Panc1 (cell line): ENCODE data around the gene CCDC61. TPM values are rescaled to one million over a fixed set of nuclear protein-coding genes. Genes with fewer than 3 reads are reported as not detected.

ENCODE experiments used
- ATAC-seq: fragments of 200-7000 bp; cut with Tn5 transposase; 2 replicates; pipeline ENCODE4 v1.9.1; 2020; ENCODE audit warnings: mild to moderate bottlenecking, moderate library complexity
- BruUV-seq: library from RNA; stranded (reverse); fragments of 400-500 nt; replicated peaks from 2 replicates; lab custom pipeline; 2021; lab: Mats Ljungman, UMichigan
- CTCF ChIA-PET: fragments of 300-600 bp; sonication (Branson Sonifier 250); formaldehyde crosslinking; loops from one replicate; lab custom pipeline; 2022; ENCODE audit warnings: antibody characterized with exemption; lab: Charles Lee
- POLR2A ChIA-PET: fragments of 300-600 bp; sonication (Branson Sonifier 250); formaldehyde crosslinking; loops from one replicate; lab custom pipeline; 2022; ENCODE audit warnings: antibody characterized with exemption; lab: Charles Lee
- DNase-seq: peaks from one replicate; pipeline ENCODE4 v3.0.0-alpha.2; 2010; ENCODE audit warnings: low read depth, low spot score
- H3K27ac ChIP-seq: 2 replicates; pipeline ENCODE4 v1.5.1; 2011; ENCODE audit warnings: mild to moderate bottlenecking, low read length, inconsistent platforms
- H3K27me3 ChIP-seq: fragments of 200-500 bp; sonication (Bioruptor generic); 2 replicates; pipeline ENCODE4 v1.6.0; 2014; ENCODE audit warnings: low read length, inconsistent platforms; ENCODE audit not compliant: control insufficient read depth, insufficient read depth
- H3K36me3 ChIP-seq: fragments of 200-500 bp; sonication (Bioruptor generic); 2 replicates; pipeline ENCODE4 v1.5.1; 2014; ENCODE audit warnings: inconsistent platforms, mild to moderate bottlenecking, low read length, moderate library complexity; ENCODE audit not compliant: control insufficient read depth, insufficient read depth
- H3K4me1 ChIP-seq: 2 replicates; pipeline ENCODE4 v1.5.1; 2011; ENCODE audit warnings: inconsistent platforms, mild to moderate bottlenecking, low read length, moderate library complexity; ENCODE audit not compliant: control insufficient read depth, insufficient read depth
- H3K4me3 ChIP-seq, 2 experiments: 2 replicates each; pipeline ENCODE4 v1.5.1; 2011 to 2012; ENCODE audit warnings: low read depth in 2 of 2, low read length in 2 of 2, mild to moderate bottlenecking in 2 of 2, inconsistent platforms in 1 of 2, moderate library complexity in 1 of 2
- H3K9me3 ChIP-seq: fragments of 200-500 bp; sonication (Bioruptor generic); 2 replicates; pipeline ENCODE4 v1.5.1; 2014; ENCODE audit warnings: low read depth, mild to moderate bottlenecking, inconsistent platforms, low read length, moderate library complexity; ENCODE audit not compliant: control insufficient read depth, insufficient read depth
- REST ChIP-seq, 2 experiments: IDR thresholded peaks; 2 replicates each; pipeline ENCODE4 v1.6.1; 2011 to 2012; ENCODE audit warnings: low read depth in 2 of 2, control low read depth in 1 of 2, low read length in 1 of 2, mild to moderate bottlenecking in 1 of 2, moderate library complexity in 1 of 2; ENCODE audit not compliant: insufficient read depth in 1 of 2
- TCF7L2 ChIP-seq: IDR thresholded peaks from 2 replicates; pipeline ENCODE4 v1.6.1; 2011; ENCODE audit warnings: mild to moderate bottlenecking, low read depth, low read length, inconsistent platforms
- in situ Hi-C: cut with HindIII; loops from 2 replicates; pipeline ENCODE4 v1.10.0; 2016; ENCODE audit warnings: low sequenced_read_pairs, low pct_unique_long_range_greater_than_20kb
- intact Hi-C: fragments of 100-400 bp; cut with micrococcal nuclease; formaldehyde crosslinking; loops from one replicate; pipeline ENCODE4 v1.10.0; 2022; ENCODE audit not compliant: unreplicated experiment
- total RNA-seq: library from RNA; stranded (reverse); gene quantifications from one replicate; pipeline ENCODE4 v1.2.1, GENCODE V29; 2021; ENCODE audit not compliant: unreplicated experiment
- TF ChIP-seq, protein P1 (sequence below): fragments of 450-650 bp; IDR thresholded peaks from 2 replicates; pipeline ENCODE4 v1.5.1; 2017; ENCODE audit warnings: mild to moderate bottlenecking

The CCDC61 gene
- total RNA-seq, 1 experiment from 2014 or later = 17.9 TPM

GRCh38 chr19:46016426-46017094 is 21.3 kb downstream of the CCDC61 start:
- no TSS peak for BruUV-seq
- in situ Hi-C loops = no loop called here
- DNase-seq (no peak), ATAC-seq (peak; percentile 81)
- H3K4me3 ChIP-seq = peak overlapping the region; percentile 48 to 60
- H3K4me1 ChIP-seq = peaks cover 3% of the 10 kb centered on the region; the same call in 1 of the 2 replicates
- ChIA-PET CTCF (interaction anchor here (0.6 kb wide), 1 partner anchor 12 kb away, joined by 6 read pairs; no protein-coding TSS in a partner anchor), POLR2A (no interaction called here)
- no peaks in the 10 kb centered on the region for H3K36me3 ChIP-seq
- no peaks in the 10 kb centered on the region for H3K27me3 ChIP-seq
- TF ChIP-seq, protein P1, sequence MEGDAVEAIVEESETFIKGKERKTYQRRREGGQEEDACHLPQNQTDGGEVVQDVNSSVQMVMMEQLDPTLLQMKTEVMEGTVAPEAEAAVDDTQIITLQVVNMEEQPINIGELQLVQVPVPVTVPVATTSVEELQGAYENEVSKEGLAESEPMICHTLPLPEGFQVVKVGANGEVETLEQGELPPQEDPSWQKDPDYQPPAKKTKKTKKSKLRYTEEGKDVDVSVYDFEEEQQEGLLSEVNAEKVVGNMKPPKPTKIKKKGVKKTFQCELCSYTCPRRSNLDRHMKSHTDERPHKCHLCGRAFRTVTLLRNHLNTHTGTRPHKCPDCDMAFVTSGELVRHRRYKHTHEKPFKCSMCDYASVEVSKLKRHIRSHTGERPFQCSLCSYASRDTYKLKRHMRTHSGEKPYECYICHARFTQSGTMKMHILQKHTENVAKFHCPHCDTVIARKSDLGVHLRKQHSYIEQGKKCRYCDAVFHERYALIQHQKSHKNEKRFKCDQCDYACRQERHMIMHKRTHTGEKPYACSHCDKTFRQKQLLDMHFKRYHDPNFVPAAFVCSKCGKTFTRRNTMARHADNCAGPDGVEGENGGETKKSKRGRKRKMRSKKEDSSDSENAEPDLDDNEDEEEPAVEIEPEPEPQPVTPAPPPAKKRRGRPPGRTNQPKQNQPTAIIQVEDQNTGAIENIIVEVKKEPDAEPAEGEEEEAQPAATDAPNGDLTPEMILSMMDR = peak; percentile 86
- TF ChIP-seq TCF7L2 = no peak
- H3K9me3 ChIP-seq = no peaks in the 10 kb centered on the region
- no peak overlapping the region for H3K27ac ChIP-seq
- intact Hi-C loops = no loop called here

DNA sequence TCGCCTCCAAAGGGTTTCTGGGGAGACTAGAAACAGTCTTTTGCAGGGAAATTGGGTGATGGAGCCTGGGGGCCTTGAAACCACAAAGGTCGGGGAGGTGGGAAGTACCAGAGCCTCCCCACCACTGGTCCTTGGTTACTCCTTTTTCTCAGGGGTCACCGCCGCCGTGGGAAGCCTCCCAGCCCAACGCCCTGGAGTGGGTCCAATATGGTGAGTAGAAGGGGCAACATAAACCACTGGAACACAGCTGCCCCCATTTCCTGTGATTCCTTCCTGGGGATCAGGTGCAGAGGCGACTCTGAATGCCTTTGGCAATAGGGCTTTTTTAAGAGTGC is 21.8 kb downstream of the CCDC61 start:
- POLR2A ChIA-PET = no interaction called here

More for the DNA sequence above, 21.8 kb downstream of the CCDC61 start:
- in situ Hi-C loops = no loop called here
- BruUV-seq = no TSS peak
- Histone ChIP-seq H3K36me3 (no peaks in the 10 kb centered on the region), H3K27me3 (no peaks in the 10 kb centered on the region), H3K27ac (no peak overlapping the region), H3K4me1 (peaks cover 3% of the 10 kb centered on the region; the same call in 1 of the 2 replicates), H3K4me3 (no peak overlapping the region), H3K9me3 (no peaks in the 10 kb centered on the region)
- ATAC-seq (no peak), DNase-seq (no peak)
- intact Hi-C loops = no loop called here
- TF ChIP-seq, protein P1 = peak; percentile 54
- TF ChIP-seq REST (IDR thresholded peaks at IDR 0.05; ENCODE audit: insufficient read depth in 1 of 2, low read depth in 2 of 2, low read length in 1 of 2) = no peak
- CTCF ChIA-PET = interaction anchor here (0.6 kb wide), 1 partner anchor 11 kb away, joined by 6 read pairs; no protein-coding TSS in a partner anchor
